Frontal cortex (tissue), 4 donors: ENCODE data around the gene C16orf46. TPM values are rescaled to one million over a fixed set of nuclear protein-coding genes. Genes with fewer than 3 reads are reported as not detected.
A peak's percentile ranks its signal among the peaks of the same experiment; 100 is the strongest.

Experiments
- DNase-seq, 2 donors: peaks; one replicate each; pipeline ENCODE4 v3.0.0; 2012; ENCODE audit warnings: low spot score in 2 of 2
- FAIRE-seq: peaks from 2 replicates; lab custom pipeline; 2012; peaks lifted over from hg19 to GRCh38; lab: Jason Lieb, UNC
- total RNA-seq: library from RNA; depleted of rRNA; stranded (reverse); fragments of >200 nt; gene quantifications from one replicate; pipeline ENCODE4 v1.2.3, GENCODE V29; 2014
- donor health status: control.
- donor health status: control.
- donor health status: control.

C16orf46 gene
- total RNA-seq, 1 donor from 2014 or later = 0.41 TPM

DNA sequence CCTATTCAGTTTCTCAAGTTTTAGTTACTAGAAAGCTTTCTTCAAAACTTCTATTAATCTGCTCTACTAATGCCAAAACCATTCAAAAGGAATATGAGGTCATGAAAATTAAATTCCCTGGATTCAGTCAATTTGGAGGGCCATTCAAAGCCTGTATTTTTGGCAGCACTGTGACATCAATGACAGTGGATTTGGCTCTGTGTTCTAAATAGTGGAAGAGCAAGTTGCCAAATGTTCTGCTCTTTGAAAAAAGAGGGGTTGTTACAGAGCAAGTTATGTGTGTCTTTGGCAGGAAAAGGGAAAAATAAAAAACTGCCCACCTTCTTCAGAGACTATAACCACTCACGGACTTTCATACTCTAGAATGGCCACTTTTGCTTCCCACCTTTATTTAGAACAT, 3.2 kb upstream of the C16orf46 start:
- no peak for FAIRE-seq

DNA sequence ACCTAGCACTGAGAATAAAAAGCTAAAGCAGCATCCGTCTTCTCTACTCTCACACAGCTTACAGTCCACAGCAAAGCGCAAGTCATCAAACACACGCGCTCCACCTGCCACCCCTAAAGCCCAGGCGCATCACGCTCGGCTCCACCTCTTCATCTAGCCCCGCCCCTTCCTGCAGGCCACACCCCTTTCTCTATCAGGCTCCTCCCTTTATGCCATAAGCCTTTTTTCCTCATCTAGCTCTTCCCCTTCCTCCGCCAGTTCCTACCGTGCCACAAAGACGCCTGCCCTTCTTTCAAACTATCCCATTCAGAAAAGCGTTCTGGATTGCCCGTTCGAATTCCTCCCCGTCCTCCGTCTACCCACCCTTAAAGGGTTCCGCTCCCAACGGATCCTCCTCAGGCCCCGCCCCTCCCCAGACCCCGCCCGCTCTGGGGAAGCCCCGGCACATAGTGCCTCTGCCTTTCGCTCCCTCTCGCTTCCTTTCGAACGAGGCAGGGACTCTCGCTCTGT, 417 bp downstream of the C16orf46 start:
- FAIRE-seq (no peak), DNase-seq (peak; percentile 76 to 79)

More for the DNA sequence above, 3.2 kb upstream of the C16orf46 start:
- no peak for DNase-seq

DNA sequence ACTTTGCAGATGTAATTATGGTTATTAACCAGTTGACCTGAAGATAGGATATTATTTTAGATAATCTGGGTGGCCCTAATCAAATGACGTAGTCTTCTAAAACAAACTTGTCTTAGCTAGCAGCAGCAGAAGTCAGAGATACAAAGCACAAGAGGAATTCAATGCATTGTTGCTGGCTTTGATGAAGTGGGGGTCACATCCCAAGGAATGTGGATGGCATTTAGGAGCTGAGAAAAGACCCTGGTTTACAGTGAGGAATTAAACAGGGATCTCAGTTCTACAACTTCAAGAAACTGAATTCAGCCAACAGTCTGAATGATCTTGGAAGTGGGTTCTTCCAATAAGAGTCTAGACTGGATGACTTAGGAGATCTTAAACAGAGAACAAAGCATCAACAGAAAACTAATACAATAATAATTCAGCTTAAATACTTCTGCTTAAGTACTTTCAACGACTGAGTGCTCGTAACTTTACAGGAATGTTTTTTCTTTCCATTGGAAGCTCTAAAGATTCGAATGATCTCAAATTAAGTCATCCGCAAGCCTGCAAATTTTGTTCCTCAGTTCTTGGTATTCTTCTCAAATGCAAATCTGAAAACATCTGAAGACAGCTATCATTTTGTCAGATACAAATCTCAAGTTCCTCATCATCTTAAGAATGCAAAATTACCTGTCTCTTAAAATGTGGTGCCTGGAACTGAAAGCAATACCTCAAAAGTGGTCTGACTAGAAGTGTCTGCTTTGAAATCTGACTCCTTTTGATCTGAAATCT, 3.3 kb downstream of the C16orf46 start:
- DNase-seq = no peak
- FAIRE-seq = no peak

DNA sequence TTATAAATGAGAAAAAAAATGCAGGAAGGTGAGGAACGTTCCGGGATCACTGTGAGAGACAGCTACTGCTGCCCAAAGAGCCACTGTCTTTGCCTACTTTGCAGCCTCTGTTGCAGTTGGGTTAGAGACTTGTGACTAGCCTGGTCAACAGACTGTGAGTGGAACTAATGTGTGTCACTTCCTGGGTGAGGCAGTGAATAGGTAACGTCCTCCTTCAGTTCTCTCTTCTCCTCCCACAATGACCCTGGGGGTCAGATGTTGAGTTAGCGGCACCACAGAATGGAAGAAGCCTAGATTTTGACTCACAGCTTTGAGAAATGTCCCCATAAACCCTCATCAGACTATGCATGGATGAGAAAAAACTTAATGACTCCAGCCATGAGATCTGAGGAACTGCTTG, 5.2 kb downstream of the C16orf46 start:
- FAIRE-seq (no peak), DNase-seq (no peak)

DNA sequence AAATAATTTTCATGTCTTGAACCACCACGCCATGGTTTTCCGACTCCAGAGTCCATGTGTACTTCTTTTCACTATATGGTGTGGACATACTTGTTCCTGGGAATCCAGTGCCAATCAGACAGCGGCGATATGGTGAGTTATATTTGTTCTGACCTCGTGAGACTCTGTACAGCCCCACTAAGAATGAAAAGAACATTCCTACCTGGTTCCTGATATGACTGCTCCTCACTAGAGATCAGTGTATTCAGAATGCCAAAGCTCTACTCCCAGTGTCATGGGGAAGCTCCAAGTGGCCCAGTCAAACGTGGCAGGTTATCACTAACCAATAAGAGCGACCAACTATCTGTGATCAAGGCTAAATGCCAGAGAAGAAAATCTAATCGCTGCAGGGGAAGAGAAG, 6.1 kb downstream of the C16orf46 start:
- FAIRE-seq = no peak

DNA sequence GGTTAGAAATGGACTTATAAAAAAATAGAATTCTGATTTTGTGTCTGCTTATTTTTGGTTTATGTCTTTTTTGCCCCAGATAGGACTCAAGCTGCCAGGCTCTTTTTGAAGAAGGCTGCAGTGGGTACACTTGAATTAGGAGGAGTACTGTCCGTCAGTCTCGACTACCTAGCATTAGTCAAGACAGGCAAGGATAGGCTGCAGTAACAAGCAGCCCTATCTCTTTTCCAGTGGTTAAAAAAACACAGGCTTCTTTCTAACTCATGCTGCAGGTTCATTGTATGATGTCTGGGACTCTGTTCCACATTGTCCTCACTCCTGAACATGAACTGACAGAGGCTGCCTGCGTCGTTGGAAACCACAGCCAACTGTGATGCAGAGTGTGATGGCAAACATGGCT, 8.0 kb downstream of the C16orf46 start:
- FAIRE-seq = no peak
- DNase-seq = no peak

More for the DNA sequence above, 6.1 kb downstream of the C16orf46 start:
- no peak for DNase-seq

DNA sequence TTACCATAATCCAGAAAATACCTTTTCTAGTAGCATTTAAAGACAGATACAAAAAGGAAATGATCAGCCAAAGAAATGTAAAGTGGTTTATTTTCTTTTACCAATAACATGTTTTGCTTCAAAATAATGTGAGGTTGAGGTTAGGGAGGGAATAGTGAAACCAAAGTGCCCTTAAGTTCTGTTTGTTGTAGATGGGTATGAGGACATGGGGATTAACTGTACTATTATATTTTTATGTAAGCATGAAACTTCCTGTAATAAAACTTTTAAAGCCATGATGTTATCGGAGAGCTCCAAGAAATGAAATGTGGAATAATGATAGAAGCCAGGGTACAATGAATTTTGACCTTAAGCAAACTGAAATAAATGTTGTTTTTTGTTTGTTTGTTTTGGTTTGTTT, 9.9 kb downstream of the C16orf46 start:
- no peak for DNase-seq
- FAIRE-seq = no peak

DNA sequence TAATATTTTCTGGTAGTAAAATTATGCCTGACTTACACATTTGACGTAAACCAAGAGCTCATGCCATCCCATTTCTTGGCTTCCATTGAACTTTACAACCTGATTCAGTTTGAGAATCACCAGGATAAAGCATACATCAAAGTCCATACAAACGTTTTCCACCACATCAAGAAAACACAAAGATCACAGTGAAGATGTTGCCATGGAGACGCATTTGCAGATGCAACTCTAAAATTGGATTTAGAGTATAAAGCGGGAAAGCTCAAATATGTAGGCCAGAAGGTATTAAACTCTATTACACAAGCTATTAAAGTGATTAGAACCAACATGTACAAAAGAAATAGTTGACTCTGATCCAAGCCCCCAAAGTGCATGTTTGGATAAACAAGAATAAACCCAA, 10.4 kb downstream of the C16orf46 start:
- FAIRE-seq (no peak), DNase-seq (no peak)

DNA sequence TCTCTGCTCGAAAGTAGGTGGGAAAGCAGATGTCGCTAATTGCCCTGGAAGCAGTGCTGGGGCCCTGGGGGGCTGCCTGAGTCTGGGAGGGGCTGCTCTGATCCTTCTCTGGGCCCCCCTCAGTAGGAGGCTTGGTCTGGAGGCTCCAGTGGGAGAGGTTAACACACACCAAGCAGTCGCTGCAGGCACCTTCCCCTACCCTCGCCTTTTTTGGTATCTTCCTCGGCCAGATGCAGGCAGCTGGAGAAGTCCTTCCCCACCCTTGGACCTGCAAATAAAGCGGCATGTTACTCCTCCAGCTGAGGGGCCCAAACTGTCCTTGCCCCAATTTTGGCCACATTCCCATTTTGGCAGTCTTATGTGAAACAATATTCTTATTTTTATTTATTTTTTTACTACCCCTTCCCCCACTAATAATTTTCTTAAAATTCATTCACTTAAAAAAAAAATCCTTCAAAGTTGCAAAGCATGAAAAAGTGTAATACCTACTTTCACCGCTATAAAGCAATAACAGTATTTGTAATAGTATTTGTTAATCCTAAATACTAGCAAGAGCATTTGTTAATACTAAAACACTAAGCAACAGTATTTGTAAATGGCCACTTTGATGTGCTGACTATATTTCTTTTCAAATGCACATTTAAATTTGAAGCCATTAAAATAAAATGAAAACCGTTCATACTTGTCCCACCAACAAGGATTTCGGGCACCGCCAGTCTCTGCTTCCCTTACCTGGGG, 15.0 kb downstream of the C16orf46 start:
- FAIRE-seq (no peak), DNase-seq (no peak)

DNA sequence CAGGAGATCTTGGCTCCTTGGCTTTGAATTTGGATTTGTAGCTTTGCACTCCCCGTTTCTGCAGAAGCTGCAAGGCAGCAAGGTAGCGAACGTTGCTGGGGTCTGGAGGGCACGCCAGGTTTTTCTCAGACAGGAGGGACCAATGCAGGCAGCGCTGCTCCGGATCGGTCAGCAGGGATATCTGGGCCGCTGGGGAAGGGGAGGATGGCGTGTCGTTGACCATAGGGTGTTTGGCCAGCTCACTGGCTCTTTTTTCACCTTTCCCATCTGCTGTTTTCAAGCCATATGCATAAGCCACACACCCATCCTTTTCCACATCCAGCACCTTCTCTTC, 15.8 kb downstream of the C16orf46 start:
- DNase-seq (no peak), FAIRE-seq (no peak)

DNA sequence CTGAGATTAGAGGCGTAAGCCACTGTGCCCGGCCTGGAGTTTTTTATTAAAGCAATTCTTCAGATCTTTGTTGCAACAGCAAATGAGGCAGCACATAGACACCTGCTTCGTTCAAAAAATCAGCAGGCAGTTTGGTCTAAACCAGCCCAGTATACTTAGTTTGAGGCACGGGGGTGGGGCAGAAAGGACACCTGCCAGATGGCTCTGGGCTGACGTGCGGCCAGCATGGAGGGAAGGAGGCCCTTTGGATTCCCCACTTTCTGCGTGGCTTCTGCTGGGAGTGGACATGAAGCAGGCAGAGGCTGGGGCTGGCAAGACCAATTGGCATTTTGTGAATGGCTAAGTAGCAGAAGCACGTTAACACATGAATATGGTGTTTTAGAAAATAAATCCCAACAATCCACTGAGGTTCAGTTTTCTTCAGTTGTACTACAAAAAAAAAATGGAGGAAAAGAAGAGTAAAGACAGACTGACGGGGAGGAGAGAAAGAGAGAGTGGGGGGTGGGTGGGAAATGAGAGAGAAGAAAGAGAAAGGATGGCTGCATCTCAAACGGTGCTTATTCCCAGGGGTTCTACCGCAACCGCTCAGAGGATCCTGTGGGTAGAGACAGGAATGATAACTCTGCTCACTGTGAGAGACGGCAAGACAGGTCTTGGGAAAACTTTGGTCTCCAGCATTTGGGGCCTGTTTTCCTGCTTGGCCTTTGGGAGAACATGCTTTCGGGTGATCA, 16.3 kb downstream of the C16orf46 start:
- no peak for DNase-seq
- FAIRE-seq = no peak

DNA sequence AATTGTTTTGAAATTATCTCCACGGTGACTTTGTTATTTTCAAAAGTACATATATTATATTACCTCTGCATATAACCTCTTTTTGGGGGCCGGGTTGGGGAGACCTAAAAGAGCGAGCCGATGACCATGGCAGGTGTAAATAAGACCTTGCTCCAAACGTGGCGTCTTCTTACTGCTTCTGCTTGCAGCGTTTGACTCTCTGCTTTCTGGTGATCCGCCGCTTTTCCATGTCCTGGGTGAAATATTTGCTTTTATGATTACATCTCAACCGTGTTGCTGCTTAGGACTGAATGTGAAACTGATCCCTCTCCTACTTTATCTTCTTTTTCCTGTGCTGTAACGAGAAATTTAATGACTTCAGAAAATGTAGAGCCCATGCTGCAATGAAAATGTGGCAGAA, 23.3 kb downstream of the C16orf46 start:
- DNase-seq = no peak
- FAIRE-seq = no peak

DNA sequence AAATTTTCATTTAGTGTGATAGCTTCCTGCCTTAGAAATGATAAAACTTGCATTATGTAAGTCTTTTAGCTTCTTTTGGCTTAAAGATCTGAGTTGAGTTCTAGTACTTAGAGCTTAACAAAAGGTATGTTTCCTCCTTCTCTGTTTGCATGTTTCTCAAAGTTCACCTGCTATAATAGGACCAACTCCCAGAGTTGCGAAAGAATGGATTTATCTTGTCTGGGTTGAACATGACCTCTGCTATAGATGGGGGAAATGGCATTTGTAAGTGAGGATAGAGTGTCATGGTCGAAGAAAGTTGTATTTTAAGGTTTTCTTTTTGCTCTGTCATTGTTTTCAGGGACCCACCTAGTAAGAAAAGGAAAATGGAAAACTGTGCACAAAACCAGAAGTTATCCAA, 34.2 kb downstream of the C16orf46 start:
- FAIRE-seq = no peak
- no peak for DNase-seq

DNA sequence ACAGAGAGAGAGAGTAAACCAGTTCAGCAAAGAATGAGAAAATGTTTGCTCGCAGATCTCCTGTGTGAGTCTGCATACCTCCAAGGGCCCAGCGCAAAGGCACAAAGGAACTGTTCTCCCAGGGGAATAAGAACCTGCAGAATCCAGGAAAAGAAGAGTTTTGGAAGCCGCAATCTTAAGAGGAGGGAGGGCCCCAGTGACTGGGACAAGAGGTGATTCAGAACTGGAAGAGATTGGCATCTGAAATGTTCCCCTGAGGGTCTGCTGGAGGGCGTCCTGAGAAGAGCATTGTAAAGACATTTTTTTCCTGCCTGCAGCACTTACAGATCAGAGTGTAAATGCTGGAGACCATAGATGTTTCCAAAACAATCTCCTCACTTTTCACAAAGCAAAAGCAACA, 35.3 kb downstream of the C16orf46 start:
- DNase-seq (no peak), FAIRE-seq (no peak)

DNA sequence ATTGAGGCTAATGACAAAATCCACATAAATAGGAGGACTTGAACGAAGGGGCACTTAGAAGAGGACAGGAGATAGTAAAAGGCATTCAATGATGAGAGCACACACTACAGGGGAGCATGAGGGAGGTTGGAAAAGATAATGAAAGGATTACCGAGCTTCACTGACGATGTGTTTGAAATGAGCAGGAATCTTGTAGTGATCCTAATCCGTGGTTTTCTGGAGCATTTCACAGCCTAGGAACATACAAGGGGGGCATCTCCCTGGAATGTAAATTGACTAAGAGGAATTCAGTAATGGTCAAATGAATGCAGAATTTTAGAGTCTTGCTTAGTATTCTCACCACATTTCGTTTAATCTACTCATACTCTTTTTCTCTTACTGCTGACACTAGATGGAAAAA, 36.2 kb downstream of the C16orf46 start:
- no peak for FAIRE-seq
- DNase-seq = no peak

DNA sequence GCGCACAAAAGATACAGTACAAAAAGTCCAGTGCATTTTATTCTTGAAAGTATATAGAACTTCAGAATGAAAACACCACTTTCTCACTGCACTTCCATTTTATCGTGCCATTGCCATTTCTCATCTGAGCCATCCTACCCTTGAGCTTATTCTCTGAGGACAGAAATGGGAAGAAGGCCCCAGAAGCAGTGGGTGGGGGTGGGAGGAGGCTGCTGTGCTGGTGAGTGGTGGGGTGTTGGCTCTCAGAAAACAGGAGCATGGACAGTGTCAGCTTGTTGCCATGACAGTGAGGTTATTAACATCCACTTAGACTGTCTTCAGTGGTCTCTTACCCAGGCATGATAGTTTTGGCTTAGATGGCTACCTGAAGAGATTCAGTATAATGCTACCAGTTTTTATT, 36.9 kb downstream of the C16orf46 start:
- FAIRE-seq = no peak
- no peak for DNase-seq

DNA sequence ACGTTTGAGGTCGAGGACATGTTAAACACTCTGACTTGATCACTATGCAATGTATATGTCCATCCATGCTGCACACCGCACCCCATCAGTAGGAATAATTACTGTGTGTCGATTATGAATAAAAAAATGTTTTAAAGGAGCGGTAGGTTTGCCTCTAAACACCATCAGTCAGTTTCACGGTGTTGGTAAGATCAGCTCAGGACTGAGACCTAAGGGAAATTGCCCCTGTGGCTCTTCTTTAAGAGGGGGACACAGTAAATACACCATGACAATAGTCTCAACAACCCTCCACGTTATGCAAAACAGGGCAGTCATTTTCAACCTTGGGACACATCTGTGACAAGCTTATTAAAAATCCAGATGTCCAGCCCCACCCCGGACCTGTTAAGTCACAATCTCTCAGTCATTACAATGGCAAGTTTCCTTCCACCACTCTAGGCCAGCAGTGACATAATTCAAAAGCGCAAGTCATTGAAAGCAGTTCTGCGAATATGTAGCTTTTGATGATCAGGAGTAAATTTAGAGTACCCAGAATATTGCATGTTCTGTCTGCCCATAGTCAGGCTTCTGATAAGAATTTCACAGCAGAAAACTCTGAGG, 40.2 kb downstream of the C16orf46 start:
- DNase-seq (no peak), FAIRE-seq (no peak)

DNA sequence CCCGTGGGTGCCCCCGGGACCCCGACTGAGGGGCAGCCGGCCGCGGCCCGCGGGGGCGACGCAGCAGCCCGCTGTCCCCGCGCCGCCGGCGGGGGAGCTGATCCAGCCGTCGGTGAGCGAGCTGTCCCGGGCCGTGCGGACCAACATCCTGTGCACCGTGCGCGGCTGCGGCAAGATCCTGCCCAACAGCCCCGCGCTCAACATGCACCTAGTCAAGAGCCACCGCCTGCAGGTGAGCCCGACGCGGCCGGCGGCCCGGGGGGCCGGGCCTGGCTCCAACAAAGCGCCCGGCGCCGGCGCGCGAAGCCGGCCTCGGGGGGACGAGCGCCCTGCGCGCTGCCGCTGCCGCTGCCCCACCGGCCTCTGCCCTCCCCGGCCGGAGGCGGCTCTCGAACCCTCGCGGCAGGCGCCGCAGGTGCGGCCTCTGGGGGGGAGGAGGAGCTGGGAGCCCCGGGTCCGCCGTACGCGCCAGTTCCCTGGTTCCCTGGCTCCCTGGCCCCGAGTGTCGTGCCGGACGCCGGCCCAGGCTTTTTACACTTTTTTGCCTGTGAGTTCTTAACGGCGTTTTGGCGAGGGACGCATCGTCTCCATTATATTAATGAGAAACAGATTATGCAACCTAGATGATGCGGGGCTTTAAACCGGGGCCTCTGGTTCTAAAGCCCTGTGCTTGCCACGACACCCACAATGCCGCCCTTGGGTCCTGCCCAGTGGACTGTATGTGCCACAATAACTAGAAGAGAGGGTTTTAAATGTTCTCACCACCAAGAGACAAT, 40.9 kb downstream of the C16orf46 start:
- FAIRE-seq = no peak
- peak; percentile 36 to 62 for DNase-seq

DNA sequence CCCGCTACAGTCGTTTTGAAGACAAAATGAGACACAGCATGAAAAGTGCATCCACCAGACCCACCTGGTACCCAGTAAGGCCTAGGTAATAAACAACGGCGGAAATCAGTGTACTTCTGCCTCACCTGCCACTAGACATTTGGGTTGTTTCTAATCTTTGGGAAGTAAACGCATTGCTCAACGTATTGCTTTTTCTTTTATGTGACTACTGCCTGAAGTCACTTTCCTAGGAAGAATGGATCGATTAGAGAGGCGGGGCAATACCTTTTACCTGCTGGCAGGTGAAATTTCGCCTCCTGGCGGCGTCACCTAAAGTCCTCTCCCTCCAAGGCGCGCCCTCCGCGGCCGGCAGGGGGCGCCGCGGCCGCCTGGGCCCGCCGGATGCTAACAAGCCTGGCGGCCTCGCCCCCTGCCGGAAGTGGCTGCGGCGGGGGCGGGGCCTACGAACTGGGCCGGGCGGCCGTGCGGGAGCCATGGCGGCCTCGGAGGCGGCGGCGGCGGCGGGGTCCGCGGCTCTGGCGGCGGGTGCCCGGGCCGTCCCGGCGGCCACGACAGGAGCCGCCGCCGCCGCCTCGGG, 41.6 kb downstream of the C16orf46 start, which contains the start of gene ATMIN:
ATMIN (plus strand) TSS at position 445 of the 577 bp plus-strand sequence; CDS start at position 474, 29 bp downstream.
- no peak for FAIRE-seq
- peak; percentile 97 for DNase-seq
